Memory B cell (primary cell): Measurements from ENCODE around the gene CETN3.

ENCODE experiments used
- ATAC-seq: fragments of 150-1000 bp; cut with Tn5 transposase; 2 replicates; pipeline ENCODE4 v1.10.0; 2021; ENCODE audit warnings: low read depth, mild to moderate bottlenecking, moderate library complexity
- DNase-seq, 2 donors: peaks; one replicate each; pipeline ENCODE4 v3.0.0; 2022; ENCODE audit warnings: low spot score in 2 of 2
- H3K27ac Mint-ChIP-seq: one replicate; pipeline ENCODE4 v1.8.0; 2022; ENCODE audit warnings: mild to moderate bottlenecking, moderate library complexity, mixed read lengths
- H3K27me3 Mint-ChIP-seq: one replicate; pipeline ENCODE4 v1.8.0; 2022; ENCODE audit warnings: mixed read lengths
- H3K36me3 Mint-ChIP-seq: one replicate; pipeline ENCODE4 v1.8.0; 2022; ENCODE audit warnings: mild to moderate bottlenecking, mixed read lengths
- H3K4me1 Mint-ChIP-seq: one replicate; pipeline ENCODE4 v1.8.0; 2022; ENCODE audit warnings: mixed read lengths
- H3K4me3 Mint-ChIP-seq: one replicate; pipeline ENCODE4 v1.8.0; 2022; ENCODE audit warnings: mild to moderate bottlenecking, moderate library complexity, mixed read lengths
- H3K9me3 Mint-ChIP-seq: one replicate; pipeline ENCODE4 v1.8.0; 2022; ENCODE audit warnings: mixed read lengths

The CETN3 gene

GRCh38 chr5:90409318-90410177 lies at the start of gene CETN3:
TSS of gene CETN3 (minus strand) at chr5:90409756. CDS start at chr5:90409661, 95 bp downstream.
- no peaks in the 10 kb centered on the region for H3K9me3 Mint-ChIP-seq
- H3K27ac Mint-ChIP-seq = no peak within 1 kb of the TSS
- peak; percentile 77 to 89 for DNase-seq
- H3K4me3 Mint-ChIP-seq = no peak within 1 kb of the TSS
- peak; percentile 87 for ATAC-seq
- H3K4me1 Mint-ChIP-seq = peaks cover 9% of the 10 kb centered on the region
- no peaks in the 10 kb centered on the region for H3K27me3 Mint-ChIP-seq
- peaks cover 14% of the 10 kb centered on the region for H3K36me3 Mint-ChIP-seq

GRCh38 chr5:90446961-90447360 lies 37.4 kb upstream of the CETN3 start:
- Mint-ChIP-seq H3K27me3 (no peaks in the 10 kb centered on the region), H3K4me1 (no peaks in the 10 kb centered on the region), H3K36me3 (no peaks in the 10 kb centered on the region), H3K4me3 (no peak overlapping the region), H3K9me3 (peaks cover 3% of the 10 kb centered on the region), H3K27ac (no peak overlapping the region)
- ATAC-seq (no peak), DNase-seq (no peak)

- ATAC-seq (no peak), DNase-seq (no peak)
- Mint-ChIP-seq H3K27ac (no peak overlapping the region), H3K4me1 (peaks cover 2% of the 10 kb centered on the region), H3K9me3 (no peaks in the 10 kb centered on the region), H3K36me3 (no peaks in the 10 kb centered on the region), H3K4me3 (peak overlapping the region; percentile 66), H3K27me3 (peaks cover 2% of the 10 kb centered on the region)
These were observed 31.1 kb upstream of the CETN3 start for GRCh38 chr5:90440644-90441043.

GRCh38 chr5:90438100-90438499 lies 28.5 kb upstream of the CETN3 start:
- peaks cover 2% of the 10 kb centered on the region for H3K4me1 Mint-ChIP-seq
- no peaks in the 10 kb centered on the region for H3K9me3 Mint-ChIP-seq
- H3K27ac Mint-ChIP-seq = no peak overlapping the region
- H3K36me3 Mint-ChIP-seq = no peaks in the 10 kb centered on the region
- DNase-seq = no peak
- H3K27me3 Mint-ChIP-seq = peaks cover 2% of the 10 kb centered on the region
- ATAC-seq = no peak
- no peak overlapping the region for H3K4me3 Mint-ChIP-seq

GRCh38 chr5:90437663-90438062 lies 28.1 kb upstream of the CETN3 start:
- peaks cover 2% of the 10 kb centered on the region for H3K4me1 Mint-ChIP-seq
- H3K4me3 Mint-ChIP-seq = no peak overlapping the region
- no peaks in the 10 kb centered on the region for H3K36me3 Mint-ChIP-seq
- H3K27ac Mint-ChIP-seq = no peak overlapping the region
- no peak for DNase-seq
- ATAC-seq = no peak
- H3K27me3 Mint-ChIP-seq = peaks cover 2% of the 10 kb centered on the region
- no peaks in the 10 kb centered on the region for H3K9me3 Mint-ChIP-seq

- H3K9me3 Mint-ChIP-seq = no peaks in the 10 kb centered on the region
- no peaks in the 10 kb centered on the region for H3K36me3 Mint-ChIP-seq
- ATAC-seq (peak; percentile 62), DNase-seq (peak in 1 of 2 donors; percentile 16)
- H3K27me3 Mint-ChIP-seq = peaks cover 4% of the 10 kb centered on the region
- no peak overlapping the region for H3K4me3 Mint-ChIP-seq
- H3K27ac Mint-ChIP-seq = no peak overlapping the region
- no peaks in the 10 kb centered on the region for H3K4me1 Mint-ChIP-seq
These were observed 24.7 kb upstream of the CETN3 start for GRCh38 chr5:90434116-90434714.

GRCh38 chr5:90424245-90424644 lies 14.7 kb upstream of the CETN3 start:
- no peaks in the 10 kb centered on the region for H3K4me1 Mint-ChIP-seq
- ATAC-seq = no peak
- no peak overlapping the region for H3K4me3 Mint-ChIP-seq
- H3K9me3 Mint-ChIP-seq = no peaks in the 10 kb centered on the region
- H3K27ac Mint-ChIP-seq = no peak overlapping the region
- H3K27me3 Mint-ChIP-seq = peaks cover 4% of the 10 kb centered on the region
- DNase-seq = no peak
- H3K36me3 Mint-ChIP-seq = no peaks in the 10 kb centered on the region

GRCh38 chr5:90421136-90421535 lies 11.6 kb upstream of the CETN3 start:
- Mint-ChIP-seq H3K27ac (no peak overlapping the region), H3K36me3 (no peaks in the 10 kb centered on the region), H3K27me3 (peaks cover 8% of the 10 kb centered on the region), H3K9me3 (no peaks in the 10 kb centered on the region), H3K4me1 (no peaks in the 10 kb centered on the region), H3K4me3 (no peak overlapping the region)
- ATAC-seq (no peak), DNase-seq (no peak)

- DNase-seq (no peak), ATAC-seq (no peak)
- Mint-ChIP-seq H3K27me3 (peaks cover 8% of the 10 kb centered on the region), H3K4me1 (no peaks in the 10 kb centered on the region), H3K36me3 (no peaks in the 10 kb centered on the region), H3K4me3 (no peak overlapping the region), H3K27ac (no peak overlapping the region), H3K9me3 (no peaks in the 10 kb centered on the region)
These were observed 8.7 kb upstream of the CETN3 start for GRCh38 chr5:90418214-90418613.

GRCh38 chr5:90410178-90410762 lies 714 bp upstream of the CETN3 start:
- H3K4me3 Mint-ChIP-seq = no peak overlapping the region
- no peak overlapping the region for H3K27ac Mint-ChIP-seq
- no peaks in the 10 kb centered on the region for H3K9me3 Mint-ChIP-seq
- H3K27me3 Mint-ChIP-seq = no peaks in the 10 kb centered on the region
- DNase-seq (no peak), ATAC-seq (no peak)
- H3K4me1 Mint-ChIP-seq = peaks cover 9% of the 10 kb centered on the region
- H3K36me3 Mint-ChIP-seq = peaks cover 11% of the 10 kb centered on the region

GRCh38 chr5:90408571-90409317 lies 812 bp downstream of the CETN3 start:
- DNase-seq = no peak
- Mint-ChIP-seq H3K4me1 (peaks cover 9% of the 10 kb centered on the region), H3K27me3 (no peaks in the 10 kb centered on the region), H3K36me3 (peaks cover 16% of the 10 kb centered on the region), H3K27ac (no peak overlapping the region), H3K4me3 (no peak overlapping the region), H3K9me3 (no peaks in the 10 kb centered on the region)
- no peak for ATAC-seq

GRCh38 chr5:90406466-90406865 lies 3.1 kb downstream of the CETN3 start:
- no peak for DNase-seq
- Mint-ChIP-seq H3K4me1 (peaks cover 11% of the 10 kb centered on the region), H3K4me3 (no peak overlapping the region), H3K36me3 (peaks cover 22% of the 10 kb centered on the region), H3K27me3 (no peaks in the 10 kb centered on the region), H3K9me3 (no peaks in the 10 kb centered on the region), H3K27ac (no peak overlapping the region)
- ATAC-seq = no peak

- Mint-ChIP-seq H3K4me3 (no peak overlapping the region), H3K27me3 (no peaks in the 10 kb centered on the region), H3K9me3 (no peaks in the 10 kb centered on the region), H3K36me3 (peaks cover 34% of the 10 kb centered on the region), H3K4me1 (peaks cover 15% of the 10 kb centered on the region), H3K27ac (no peak overlapping the region)
- DNase-seq (no peak), ATAC-seq (no peak)
These were observed 6.9 kb downstream of the CETN3 start for GRCh38 chr5:90402521-90403255.
